ENCODE results near the gene TEX53.

Gene TEX53

GRCh38 chr9:114633438-114634089 is 24.0 kb downstream of the TEX53 start:
- no peak for DNase-seq

- no peak for DNase-seq
Measured at GRCh38 chr9:114631166-114631565, 26.4 kb downstream of the TEX53 start.

GRCh38 chr9:114629563-114630090 is 28.0 kb downstream of the TEX53 start:
- DNase-seq: no peak

GRCh38 chr9:114627553-114627952 is 30.1 kb downstream of the TEX53 start:
- DNase-seq: no peak

GRCh38 chr9:114626415-114627020 is 31.1 kb downstream of the TEX53 start:
- no peak for DNase-seq

- no peak for DNase-seq
Measured at GRCh38 chr9:114624677-114625076, 32.9 kb downstream of the TEX53 start.

GRCh38 chr9:114621975-114622609 is 35.5 kb downstream of the TEX53 start:
- no peak for DNase-seq

GRCh38 chr9:114621561-114621960 is 36.0 kb downstream of the TEX53 start:
- no peak for DNase-seq

- DNase-seq: no peak
Measured at GRCh38 chr9:114619191-114619761, 38.3 kb downstream of the TEX53 start.

- no peak for DNase-seq
Measured at GRCh38 chr9:114616684-114617520, 40.7 kb downstream of the TEX53 start.

- no peak for DNase-seq
Measured at GRCh38 chr9:114614373-114614772, 43.2 kb downstream of the TEX53 start.

- DNase-seq: no peak
Measured at GRCh38 chr9:114613919-114614318, 43.7 kb downstream of the TEX53 start.

GRCh38 chr9:114613087-114613486 is 44.5 kb downstream of the TEX53 start:
- no peak for DNase-seq

GRCh38 chr9:114612272-114612923 is 45.2 kb downstream of the TEX53 start:
- no peak for DNase-seq

GRCh38 chr9:114611516-114612271 is 45.9 kb downstream of the TEX53 start:
- DNase-seq: no peak

GRCh38 chr9:114608525-114608796 is 49.1 kb downstream of the TEX53 start:
- no peak for DNase-seq

- DNase-seq: no peak
Measured at GRCh38 chr9:114607671-114608524, 49.7 kb downstream of the TEX53 start.

- no peak for DNase-seq
Measured at GRCh38 chr9:114606597-114607207, 50.9 kb downstream of the TEX53 start.
